HG03064 (cell line): Measurements from ENCODE around the gene IFNL3.
"Not testable (repeated sequence)": the region's sequence is repeated elsewhere in the genome, so short reads cannot be mapped to it uniquely, and the experiment has no call there.

ENCODE experiments used
- ATAC-seq: cut with Tn5 transposase; IDR thresholded peaks from one replicate; pipeline ENCODE4 v1.9.1; 2021; ENCODE audit warnings: low read depth; ENCODE audit not compliant: unreplicated experiment

The IFNL3 gene

DNA sequence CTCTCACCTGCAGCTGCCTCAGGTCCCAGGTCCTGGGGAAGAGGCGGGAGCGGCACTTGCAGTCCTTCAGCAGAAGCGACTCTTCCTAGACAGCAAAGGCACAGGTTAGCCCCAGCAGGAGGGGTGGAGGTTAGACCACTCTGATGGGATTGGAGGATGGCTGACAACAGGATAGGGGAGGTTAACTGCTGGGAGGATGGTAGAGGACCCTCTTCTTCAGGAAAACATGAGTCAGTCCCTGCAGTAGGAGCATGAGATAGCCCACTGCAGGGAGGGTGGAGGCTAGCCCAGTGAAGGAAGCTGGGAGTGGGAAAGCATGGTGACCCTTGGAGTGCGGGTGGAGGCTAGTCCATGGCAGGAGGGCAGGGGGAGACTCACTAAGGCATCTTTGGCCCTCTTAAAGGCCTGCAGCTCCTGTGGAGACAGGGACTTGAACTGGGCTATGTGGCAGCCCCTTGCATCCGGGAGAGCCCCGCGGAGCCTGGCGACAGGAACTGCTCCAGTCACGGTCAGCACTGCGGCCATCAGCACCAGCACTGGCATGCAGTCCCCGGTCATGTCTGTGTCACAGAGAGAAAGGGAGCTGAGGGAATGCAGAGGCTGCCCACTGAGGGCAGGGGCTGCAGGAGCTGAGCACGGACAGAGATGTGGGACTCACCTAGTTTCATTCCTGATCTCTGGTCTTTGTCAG is at the start of gene IFNL3:
Gene IFNL3, minus strand, starts transcription at position 597 of the 691 bp plus-strand sequence. Its CDS starts 39 bp downstream, at position 558.
- ATAC-seq, result not testable (repeated sequence)

DNA sequence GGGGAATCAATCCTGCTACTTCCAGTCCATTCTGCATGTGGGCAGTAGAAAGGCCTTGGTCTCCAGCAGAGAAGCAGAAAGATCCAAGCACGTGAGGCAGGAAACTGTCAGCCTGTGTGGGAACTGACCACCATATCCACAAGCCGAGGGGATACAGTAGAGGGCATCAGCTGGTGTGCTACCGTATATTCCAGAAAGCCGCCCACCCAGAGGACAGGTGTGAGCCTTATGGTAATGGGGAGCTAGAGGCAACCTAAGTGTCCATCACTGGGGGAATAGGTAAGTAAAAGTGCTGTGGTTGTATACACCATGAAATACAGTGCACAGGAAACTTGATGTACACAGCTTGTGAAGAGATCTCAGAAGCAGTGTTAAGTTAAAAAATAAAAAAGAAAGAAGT is 48.6 kb upstream of the IFNL3 start:
- no peak for ATAC-seq

DNA sequence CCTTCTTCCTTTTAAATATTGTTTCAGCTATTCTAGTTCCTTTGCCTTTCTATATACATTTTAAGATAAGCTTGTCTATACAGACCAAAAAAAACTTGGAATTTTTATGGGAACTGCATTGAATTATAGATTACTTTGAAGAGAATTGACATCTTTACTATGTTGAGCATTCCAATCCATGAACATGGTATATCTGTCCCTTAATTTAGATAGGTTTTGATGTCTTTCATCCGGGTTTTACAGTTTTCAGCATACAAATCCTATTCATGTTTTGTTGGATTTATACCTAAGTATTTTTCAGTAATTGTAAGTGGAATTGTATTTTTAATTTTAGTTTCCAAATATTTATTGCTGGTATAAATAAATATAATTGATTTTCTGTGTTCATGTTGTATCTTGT is 39.2 kb upstream of the IFNL3 start:
- ATAC-seq, result no peak

DNA sequence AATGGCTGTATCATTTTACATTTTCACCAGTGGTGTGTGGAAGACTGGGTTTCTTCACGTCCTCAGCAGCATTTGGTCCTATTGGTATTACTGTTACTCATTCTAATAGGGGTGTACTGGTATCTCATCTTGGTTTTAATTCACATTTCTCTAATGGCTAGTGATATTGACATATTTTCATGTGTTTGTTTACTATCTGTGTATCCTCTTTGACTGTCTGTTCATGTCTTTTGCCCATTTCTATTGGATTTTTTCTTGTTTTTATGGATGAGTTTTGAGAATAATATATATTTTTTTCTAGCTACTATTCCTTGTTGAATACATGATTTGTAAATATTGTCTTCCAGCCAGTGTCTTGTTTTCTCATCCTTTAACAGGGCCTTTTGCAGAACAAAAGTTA is 37.2 kb upstream of the IFNL3 start:
- ATAC-seq, result no peak

DNA sequence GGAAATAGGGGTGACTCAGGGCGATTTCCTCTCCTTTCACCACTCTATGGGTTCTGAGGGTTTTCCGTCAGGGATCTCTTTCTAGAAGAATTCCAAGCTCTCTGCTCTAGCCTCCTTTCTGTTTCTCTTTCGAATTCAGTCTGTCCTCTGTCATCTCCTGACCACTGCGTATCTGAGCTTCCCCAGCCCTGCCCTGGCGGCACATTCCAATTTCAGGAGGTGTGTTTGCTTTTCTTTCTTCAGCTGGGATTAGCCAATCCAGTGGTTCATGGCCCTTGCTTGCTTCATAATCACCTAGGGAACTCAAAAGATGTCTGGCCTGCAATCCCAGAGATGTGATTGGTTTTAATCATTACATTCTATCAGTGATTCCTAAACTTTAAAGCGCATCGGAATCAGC is 32.8 kb upstream of the IFNL3 start:
- no peak for ATAC-seq

DNA sequence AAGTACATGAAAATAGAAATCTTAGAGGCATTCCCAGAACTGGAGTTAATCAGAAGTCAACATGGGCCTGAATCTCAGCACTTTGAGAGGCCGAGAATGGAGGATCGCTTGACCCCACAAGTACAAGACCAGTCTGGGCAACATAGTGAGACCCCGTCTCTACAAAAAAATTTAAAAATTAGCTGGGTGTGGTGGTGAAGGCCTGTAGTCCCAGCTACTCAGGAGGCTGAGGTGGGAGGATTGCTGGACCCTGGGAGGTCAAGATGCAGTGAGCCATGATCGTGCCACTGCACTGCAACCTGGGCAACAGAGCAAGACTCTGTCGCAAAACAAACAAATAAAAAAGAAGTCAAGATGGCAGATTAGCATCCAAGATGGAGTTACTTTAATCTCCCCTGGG is 31.9 kb upstream of the IFNL3 start:
- no peak for ATAC-seq

DNA sequence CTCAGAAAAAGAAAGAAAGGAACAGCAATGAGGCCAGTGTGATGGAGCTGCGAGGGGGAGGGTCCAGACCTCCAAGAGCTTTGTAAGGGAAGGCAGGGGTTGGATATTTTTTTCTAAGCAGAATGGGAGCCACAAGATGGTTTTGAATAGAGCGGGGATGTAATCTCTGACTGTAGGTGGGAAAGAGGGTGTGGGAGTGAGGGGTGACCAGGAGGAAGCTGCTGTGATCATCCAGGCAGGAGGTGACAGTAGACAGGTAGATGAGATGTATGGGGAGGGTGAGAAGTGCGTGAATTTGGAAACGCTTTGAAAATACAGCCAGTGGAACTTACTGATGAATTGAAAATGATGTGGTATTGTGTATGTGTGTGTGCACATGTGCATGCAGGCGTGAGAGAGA is 30.8 kb upstream of the IFNL3 start:
- ATAC-seq, result no peak

DNA sequence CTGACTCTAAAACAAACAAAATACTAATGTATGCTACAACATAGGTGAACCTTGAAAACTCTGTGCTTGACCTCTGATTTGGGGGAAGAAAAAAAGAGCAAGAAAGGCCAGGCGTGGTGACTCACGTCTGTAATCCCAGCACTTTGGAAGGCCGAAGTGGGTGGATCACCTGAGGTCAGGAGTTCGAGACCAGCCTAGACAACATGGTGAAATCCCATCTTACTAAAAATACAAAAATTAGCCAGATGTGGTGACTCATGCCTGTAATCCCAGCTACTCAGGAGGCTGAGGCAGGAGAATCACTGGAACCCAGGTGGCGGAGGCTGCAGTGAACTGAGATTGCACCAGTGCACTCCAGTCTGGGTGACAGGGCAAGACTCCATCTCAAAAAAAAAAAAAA is 29.1 kb upstream of the IFNL3 start:
- ATAC-seq, result not testable (repeated sequence)

DNA sequence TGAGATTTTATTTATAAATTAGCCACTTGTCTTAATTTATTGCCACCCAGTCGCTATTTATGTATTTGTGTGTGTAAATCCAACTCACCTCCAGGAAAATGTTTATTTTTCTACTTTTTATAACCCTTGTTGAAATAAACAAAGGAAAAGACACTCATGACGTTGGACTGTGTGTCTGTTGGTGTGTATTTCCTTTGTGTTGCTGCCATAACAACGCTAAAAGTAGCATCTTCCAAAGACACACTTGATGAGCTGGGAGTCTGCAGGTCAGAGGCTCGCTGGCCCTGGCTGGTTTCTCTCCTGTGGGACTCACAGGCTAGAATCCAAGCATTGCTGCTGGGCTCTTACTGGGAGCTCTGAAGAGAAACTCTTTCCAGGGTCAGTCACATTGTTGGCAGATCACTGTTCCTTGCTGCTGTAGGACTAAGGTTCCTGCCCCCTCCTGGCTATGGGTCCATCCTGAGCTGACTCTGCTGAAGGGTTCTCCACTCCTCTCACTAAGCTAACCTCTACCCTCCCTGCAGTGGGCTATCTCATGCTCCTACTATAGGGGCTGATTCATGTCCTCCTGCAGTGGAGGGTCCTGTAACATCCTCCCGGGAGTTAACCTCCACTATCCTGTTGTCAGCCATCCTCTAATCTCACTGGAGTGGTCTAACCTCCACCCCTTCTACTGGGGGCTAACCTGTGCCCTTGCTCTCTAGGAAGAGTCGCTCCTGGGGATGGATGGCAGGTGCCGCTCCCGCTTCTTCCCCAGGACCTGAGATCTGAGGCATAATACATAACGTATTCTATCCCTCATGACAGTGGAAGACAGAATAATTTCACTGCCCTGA is 25.4 kb upstream of the IFNL3 start:
- ATAC-seq, result no peak

DNA sequence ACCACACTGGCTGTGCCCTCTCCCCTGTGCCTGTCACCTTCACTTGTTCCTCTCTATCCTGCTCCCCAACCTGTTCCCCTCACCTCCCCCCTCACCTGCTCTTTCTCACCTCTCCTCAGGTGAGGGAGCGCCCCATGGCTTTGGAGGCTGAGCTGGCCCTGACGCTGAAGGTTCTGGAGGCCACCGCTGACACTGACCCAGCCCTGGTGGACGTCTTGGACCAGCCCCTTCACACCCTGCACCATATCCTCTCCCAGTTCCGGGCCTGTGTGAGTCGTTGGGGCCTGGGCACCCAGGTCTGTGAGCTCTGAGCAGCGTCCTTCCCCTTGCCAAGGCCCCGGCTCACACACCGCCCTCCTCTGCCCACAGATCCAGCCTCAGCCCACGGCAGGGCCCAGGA is 24.6 kb upstream of the IFNL3 start:
- ATAC-seq, result not testable (repeated sequence)

DNA sequence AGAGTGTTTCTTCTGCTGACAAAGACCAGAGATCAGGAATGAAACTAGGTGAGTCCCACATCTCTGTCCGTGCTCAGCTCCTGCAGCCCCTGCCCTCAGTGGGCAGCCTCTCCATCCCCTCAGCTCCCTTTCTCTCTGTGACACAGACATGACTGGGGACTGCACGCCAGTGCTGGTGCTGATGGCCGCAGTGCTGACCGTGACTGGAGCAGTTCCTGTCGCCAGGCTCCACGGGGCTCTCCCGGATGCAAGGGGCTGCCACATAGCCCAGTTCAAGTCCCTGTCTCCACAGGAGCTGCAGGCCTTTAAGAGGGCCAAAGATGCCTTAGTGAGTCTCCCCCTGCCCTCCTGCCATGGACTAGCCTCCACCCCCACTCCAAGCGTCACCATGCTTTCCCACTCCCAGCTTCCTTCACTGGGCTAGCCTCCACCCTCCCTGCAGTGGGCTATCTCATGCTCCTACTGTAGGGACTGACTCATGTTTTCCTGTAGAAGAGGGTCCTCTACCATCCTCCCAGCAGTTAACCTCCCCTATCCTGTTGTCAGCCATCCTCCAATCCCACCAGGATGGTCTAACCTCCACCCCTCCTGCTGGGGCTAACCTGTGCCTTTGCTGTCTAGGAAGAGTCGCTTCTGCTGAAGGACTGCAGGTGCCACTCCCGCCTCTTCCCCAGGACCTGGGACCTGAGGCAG is 23.9 kb upstream of the IFNL3 start:
- not testable (repeated sequence) for ATAC-seq

DNA sequence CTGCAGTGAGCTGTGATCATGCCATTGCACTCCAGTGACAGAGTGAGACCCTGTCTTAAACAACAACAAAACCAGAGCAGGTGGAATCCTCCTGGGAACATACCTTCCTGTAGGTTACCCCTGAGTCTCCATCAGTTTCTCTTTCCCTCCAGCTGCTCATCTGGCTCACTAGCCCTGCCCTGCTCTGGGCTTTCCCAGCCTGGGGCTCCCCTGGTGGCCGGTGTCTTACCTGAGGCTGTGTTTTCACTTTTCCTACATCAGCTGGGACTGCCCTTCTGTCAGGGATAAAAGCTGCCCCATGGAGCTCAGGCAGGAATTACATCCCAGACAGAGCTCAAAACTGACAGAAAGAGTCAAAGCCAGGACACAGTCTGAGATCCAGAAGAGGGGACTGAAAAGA is 23.3 kb upstream of the IFNL3 start, which contains the start of gene IFNL2:
Gene IFNL2, plus strand, starts transcription at position 312 of the 400 bp plus-strand sequence. CDS start 173 bp downstream, outside the sequence.
- not testable (repeated sequence) for ATAC-seq

DNA sequence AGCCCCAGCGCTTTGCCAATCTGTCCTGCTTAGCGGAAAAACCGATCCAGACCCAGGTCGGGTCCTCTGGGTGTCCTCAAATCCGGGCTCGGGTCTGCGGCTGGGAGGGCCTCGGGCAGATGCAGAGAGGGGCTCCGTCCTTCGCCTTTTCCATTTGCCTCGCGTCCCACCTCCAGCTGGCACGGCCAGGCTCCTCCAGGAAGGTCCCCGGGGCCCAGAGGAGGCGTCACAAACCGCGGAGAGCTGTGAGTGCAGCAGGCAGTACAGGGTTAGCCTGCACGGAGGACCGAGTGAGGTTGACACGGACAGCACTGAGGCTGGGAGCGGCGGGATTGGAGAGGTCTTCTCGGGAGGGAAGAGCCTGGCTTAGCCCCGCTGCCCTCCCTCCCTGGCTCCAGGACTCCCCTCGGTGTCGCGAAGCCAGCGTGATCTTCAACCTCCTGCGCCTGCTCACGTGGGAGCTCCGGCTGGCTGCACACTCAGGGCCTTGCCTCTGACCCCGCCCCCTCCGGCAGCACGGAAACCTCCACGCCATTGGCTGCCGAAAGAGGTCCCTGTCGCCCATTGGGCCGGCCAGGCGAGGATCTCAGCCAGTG is 20.6 kb upstream of the IFNL3 start:
- no peak for ATAC-seq

DNA sequence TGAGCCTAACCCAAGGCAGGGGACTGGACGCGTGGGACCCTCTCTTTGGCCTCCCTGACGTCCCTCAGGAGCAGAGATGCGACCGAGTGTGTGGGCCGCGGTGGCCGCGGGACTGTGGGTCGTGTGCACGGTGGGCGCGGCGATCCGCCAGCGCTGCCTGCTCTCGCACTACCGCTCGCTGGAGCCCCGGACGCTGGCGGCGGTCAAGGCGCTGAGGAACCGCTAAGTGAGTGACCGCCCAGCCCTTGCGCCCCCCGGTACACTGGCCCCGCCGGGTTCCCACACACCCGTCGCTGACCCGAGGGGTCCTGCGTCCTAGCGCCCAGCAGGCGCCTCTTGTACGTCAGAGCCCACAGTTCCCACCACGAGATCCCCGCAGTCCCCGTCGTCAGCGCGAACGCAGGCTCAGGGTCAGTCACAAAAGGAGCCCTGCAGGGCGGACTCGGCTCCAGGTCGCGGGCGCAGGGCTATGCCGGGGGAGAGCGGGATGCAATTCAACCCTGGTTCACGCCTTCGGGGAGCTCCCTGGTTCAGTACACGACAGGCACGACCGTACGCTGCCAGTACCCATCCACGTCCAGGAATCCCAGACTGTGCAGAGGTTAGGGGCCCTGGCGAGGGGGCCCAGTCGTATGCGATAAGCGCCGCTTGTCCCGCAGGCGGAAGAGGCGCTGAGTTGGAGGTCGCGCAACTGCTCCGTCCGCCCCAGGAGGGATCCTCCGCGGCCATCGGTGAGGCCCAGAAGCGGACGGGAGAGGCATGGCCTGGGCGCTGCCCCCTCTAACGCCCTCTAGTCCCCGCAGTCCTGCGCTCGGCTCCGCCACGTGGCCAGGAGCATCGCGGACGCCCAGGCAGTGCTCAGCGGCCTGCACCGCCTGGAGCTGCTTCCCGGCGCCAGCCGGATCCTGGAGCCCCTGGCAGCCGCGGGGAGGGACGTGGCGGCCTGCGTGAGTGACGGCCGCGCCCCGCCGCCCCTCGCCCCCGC is 19.8 kb upstream of the IFNL3 start:
- no peak for ATAC-seq

DNA sequence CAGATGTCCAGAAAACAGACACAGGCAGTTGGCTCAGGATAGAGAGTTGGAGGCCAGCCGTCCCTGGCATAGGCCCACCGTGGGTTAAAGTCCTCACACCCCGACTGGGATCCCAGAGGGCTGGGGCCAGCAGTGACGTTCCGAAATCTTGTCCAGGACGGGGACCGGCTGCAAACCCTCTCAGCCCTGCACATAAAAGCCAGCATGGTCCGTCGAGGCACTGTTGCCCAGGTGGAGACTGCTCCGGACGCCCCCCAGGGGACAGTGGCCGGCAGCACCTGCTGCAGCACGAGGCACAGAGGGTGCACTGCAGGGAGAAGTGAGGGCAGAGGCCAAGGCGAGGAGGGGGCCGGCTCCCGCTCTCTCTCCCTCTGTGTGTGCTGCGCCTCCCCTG is 19.1 kb upstream of the IFNL3 start:
- ATAC-seq, result no peak

DNA sequence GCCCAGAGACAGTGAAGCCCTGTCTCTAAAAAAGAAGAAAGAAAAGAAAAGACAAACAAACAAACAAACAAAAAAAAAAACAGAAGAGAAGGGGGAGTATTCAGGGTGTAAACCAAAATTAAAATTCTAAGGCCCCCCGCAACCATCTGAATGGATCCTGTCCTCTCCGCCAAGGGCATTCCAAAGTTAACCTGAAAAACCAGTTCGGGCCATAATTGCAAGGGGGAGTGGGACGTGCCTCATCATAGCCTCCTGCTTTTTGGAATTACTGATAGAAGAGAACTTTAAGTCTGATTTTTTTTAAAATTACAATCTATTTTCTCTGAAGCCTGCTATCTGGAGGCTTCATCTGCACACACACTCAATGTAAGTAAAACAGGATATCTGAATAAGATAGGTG is 17.7 kb upstream of the IFNL3 start:
- ATAC-seq, result no peak

DNA sequence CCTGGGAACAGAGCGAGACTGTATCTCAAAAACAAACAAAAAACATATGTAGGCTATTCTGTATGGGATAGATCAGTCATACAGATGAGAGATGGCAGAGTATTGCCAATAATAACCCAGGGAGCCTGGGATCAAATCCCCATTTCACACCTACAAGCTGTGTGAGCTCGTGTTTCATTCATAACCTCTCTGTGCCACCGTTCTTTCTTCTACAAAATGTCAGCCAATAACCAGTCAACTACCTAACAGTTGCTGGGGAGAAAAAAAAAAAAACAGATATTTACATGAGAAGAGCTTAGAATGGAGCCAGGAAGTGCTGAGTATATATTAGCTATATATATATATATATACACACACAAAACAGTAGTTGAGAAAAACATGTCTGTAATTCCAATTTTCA is 16.9 kb upstream of the IFNL3 start:
- ATAC-seq, result no peak

DNA sequence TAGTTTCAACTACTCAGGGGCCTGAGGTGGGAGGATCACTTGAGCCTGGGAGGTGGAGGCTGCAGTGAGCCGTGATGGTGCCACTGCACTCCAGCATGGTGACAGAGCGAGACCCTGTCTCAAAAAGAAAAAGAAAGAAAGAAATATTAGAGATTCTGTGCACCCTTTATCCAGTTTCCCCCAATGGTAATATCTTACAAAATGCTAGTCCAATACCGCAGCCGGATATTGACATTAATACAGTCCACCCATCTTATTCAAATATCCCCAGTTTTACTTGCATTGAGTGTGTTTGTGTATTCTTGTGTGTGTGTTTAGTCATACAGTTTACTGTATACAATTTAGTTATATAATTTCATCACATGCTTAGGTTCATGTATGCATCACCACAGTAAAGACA is 12.4 kb upstream of the IFNL3 start:
- ATAC-seq, result no peak

DNA sequence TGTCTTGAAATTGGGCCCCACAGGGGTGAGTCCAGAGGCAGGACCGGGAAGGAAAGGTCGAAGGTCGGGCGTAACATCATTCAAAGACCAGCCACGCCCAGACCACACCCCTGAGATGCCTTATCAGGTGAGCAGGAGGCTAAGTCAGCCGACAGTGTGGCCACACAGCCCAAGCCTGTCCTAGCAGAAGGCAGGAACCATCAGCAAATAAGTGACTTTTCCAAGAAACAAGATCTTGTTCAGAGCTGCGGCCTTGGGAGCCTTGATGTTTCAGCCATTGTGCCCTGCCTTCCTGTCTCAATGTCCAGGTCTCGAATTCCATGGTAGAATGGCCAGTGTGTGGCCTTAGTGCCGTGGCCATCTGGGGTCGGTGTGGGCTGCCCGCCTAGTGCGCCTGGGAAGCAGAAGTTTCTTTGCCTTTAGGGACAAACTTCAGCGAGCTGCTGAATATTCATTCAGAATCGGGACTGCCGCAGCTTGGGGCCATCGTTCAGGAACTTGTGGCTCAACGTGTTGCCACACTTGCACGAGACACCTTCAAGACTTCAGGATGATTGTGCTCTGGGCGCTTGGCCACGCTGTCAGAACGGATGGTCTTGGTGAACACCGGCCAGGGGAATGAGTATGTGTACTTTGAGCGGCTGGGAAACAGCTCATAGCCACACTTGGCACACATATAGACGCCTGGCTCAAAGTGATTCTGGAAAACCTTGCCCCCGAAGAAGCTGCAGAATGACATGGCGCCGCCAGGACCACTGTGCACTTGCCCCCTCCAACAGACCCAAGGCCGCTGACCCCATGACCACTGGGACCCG is 9.9 kb upstream of the IFNL3 start:
- ATAC-seq, result no peak
